ENCODE results near the gene RABL2A.
"Not testable (repeated sequence)": the region's sequence is repeated elsewhere in the genome, so short reads cannot be mapped to it uniquely, and the experiment has no call there.

Gene RABL2A

GRCh38 chr2:113646217-113646616 lies 19.2 kb downstream of the RABL2A start:
- H3K27ac Mint-ChIP-seq; H3K9me3 Mint-ChIP-seq; H3K36me3 Mint-ChIP-seq (ENCODE audit: low read depth); H3K27me3 Mint-ChIP-seq; H3K4me3 Mint-ChIP-seq; H3K4me1 Mint-ChIP-seq (ENCODE audit: low read depth); intact Hi-C loops (cut with micrococcal nuclease): not testable (repeated sequence)

GRCh38 chr2:113650834-113651815 lies 24.1 kb downstream of the RABL2A start:
- H3K4me1 Mint-ChIP-seq (ENCODE audit: low read depth); H3K27ac Mint-ChIP-seq; H3K9me3 Mint-ChIP-seq; H3K4me3 Mint-ChIP-seq; intact Hi-C loops (cut with micrococcal nuclease); H3K36me3 Mint-ChIP-seq (ENCODE audit: low read depth); H3K27me3 Mint-ChIP-seq: not testable (repeated sequence)

GRCh38 chr2:113652599-113652998 lies 25.5 kb downstream of the RABL2A start:
- H3K4me3 Mint-ChIP-seq; H3K27ac Mint-ChIP-seq; H3K36me3 Mint-ChIP-seq (ENCODE audit: low read depth); H3K9me3 Mint-ChIP-seq; intact Hi-C loops (cut with micrococcal nuclease); H3K4me1 Mint-ChIP-seq (ENCODE audit: low read depth); H3K27me3 Mint-ChIP-seq: not testable (repeated sequence)

GRCh38 chr2:113656031-113656624 lies 29.1 kb downstream of the RABL2A start:
- H3K9me3 Mint-ChIP-seq; H3K36me3 Mint-ChIP-seq (ENCODE audit: low read depth); H3K4me1 Mint-ChIP-seq (ENCODE audit: low read depth); H3K4me3 Mint-ChIP-seq; H3K27ac Mint-ChIP-seq; intact Hi-C loops (cut with micrococcal nuclease); H3K27me3 Mint-ChIP-seq: not testable (repeated sequence)

GRCh38 chr2:113657735-113658134 lies 30.7 kb downstream of the RABL2A start:
- H3K4me3 Mint-ChIP-seq; H3K9me3 Mint-ChIP-seq; intact Hi-C loops (cut with micrococcal nuclease); H3K27ac Mint-ChIP-seq; H3K27me3 Mint-ChIP-seq; H3K36me3 Mint-ChIP-seq (ENCODE audit: low read depth); H3K4me1 Mint-ChIP-seq (ENCODE audit: low read depth): not testable (repeated sequence)

GRCh38 chr2:113663285-113664060 lies 36.4 kb downstream of the RABL2A start:
- H3K36me3 Mint-ChIP-seq (ENCODE audit: low read depth); H3K27me3 Mint-ChIP-seq; H3K4me1 Mint-ChIP-seq (ENCODE audit: low read depth); intact Hi-C loops (cut with micrococcal nuclease); H3K27ac Mint-ChIP-seq; H3K9me3 Mint-ChIP-seq; H3K4me3 Mint-ChIP-seq: not testable (repeated sequence)

- intact Hi-C loops (cut with micrococcal nuclease); H3K27ac Mint-ChIP-seq; H3K4me1 Mint-ChIP-seq (ENCODE audit: low read depth); H3K4me3 Mint-ChIP-seq; H3K36me3 Mint-ChIP-seq (ENCODE audit: low read depth); H3K27me3 Mint-ChIP-seq: not testable (repeated sequence)
- peaks cover 11% of the 10 kb centered on the region for H3K9me3 Mint-ChIP-seq
Observed at GRCh38 chr2:113664761-113665533, 37.9 kb downstream of the RABL2A start.

GRCh38 chr2:113669013-113669412 lies 41.9 kb downstream of the RABL2A start:
- H3K27ac Mint-ChIP-seq; intact Hi-C loops (cut with micrococcal nuclease): not testable (repeated sequence)

GRCh38 chr2:113672326-113672932 lies 45.4 kb downstream of the RABL2A start:
- Mint-ChIP-seq H3K4me1 (ENCODE audit: low read depth) (peaks cover 18% of the 10 kb centered on the region), H3K27me3 (no peaks in the 10 kb centered on the region), H3K36me3 (ENCODE audit: low read depth) (no peaks in the 10 kb centered on the region), H3K9me3 (peaks cover 11% of the 10 kb centered on the region), H3K27ac (no peak overlapping the region), H3K4me3 (no peak overlapping the region)
- intact Hi-C loops (cut with micrococcal nuclease): no loop called here

More at GRCh38 chr2:113669013-113669412, 41.9 kb downstream of the RABL2A start:
- H3K4me3 Mint-ChIP-seq; H3K27me3 Mint-ChIP-seq; H3K36me3 Mint-ChIP-seq (ENCODE audit: low read depth): not testable (repeated sequence)
- Mint-ChIP-seq H3K9me3 (peaks cover 11% of the 10 kb centered on the region), H3K4me1 (ENCODE audit: low read depth) (peaks cover 18% of the 10 kb centered on the region)

- H3K9me3 Mint-ChIP-seq: no peaks in the 10 kb centered on the region
- H3K4me3 Mint-ChIP-seq: no peak overlapping the region
- intact Hi-C loops (cut with micrococcal nuclease): no loop called here
Observed at GRCh38 chr2:113675875-113676274, 48.8 kb downstream of the RABL2A start.

GRCh38 chr2:113676623-113677266 lies 49.7 kb downstream of the RABL2A start:
- H3K27me3 Mint-ChIP-seq: no peaks in the 10 kb centered on the region
- intact Hi-C loops (cut with micrococcal nuclease): no loop called here
- no peaks in the 10 kb centered on the region for H3K9me3 Mint-ChIP-seq
- H3K27ac Mint-ChIP-seq: no peak overlapping the region
- no peak overlapping the region for H3K4me3 Mint-ChIP-seq
- H3K36me3 Mint-ChIP-seq (ENCODE audit: low read depth): no peaks in the 10 kb centered on the region
- peaks cover 16% of the 10 kb centered on the region for H3K4me1 Mint-ChIP-seq (ENCODE audit: low read depth)

More at GRCh38 chr2:113675875-113676274, 48.8 kb downstream of the RABL2A start:
- no peaks in the 10 kb centered on the region for H3K27me3 Mint-ChIP-seq
- H3K4me1 Mint-ChIP-seq (ENCODE audit: low read depth): peaks cover 18% of the 10 kb centered on the region
- H3K36me3 Mint-ChIP-seq (ENCODE audit: low read depth): no peaks in the 10 kb centered on the region
- no peak overlapping the region for H3K27ac Mint-ChIP-seq

- Mint-ChIP-seq H3K36me3 (ENCODE audit: low read depth) (no peaks in the 10 kb centered on the region), H3K27me3 (no peaks in the 10 kb centered on the region), H3K4me1 (ENCODE audit: low read depth) (peaks cover 10% of the 10 kb centered on the region), H3K4me3 (no peak overlapping the region), H3K27ac (no peak overlapping the region), H3K9me3 (no peaks in the 10 kb centered on the region)
- intact Hi-C loops (cut with micrococcal nuclease): no loop called here
Observed at GRCh38 chr2:113677330-113677729, 50.3 kb downstream of the RABL2A start.

- intact Hi-C loops (cut with micrococcal nuclease): no loop called here
- no peaks in the 10 kb centered on the region for H3K4me1 Mint-ChIP-seq (ENCODE audit: low read depth)
Observed at GRCh38 chr2:113679457-113679856, 52.4 kb downstream of the RABL2A start.

More at GRCh38 chr2:113679457-113679856, 52.4 kb downstream of the RABL2A start:
- no peak overlapping the region for H3K27ac Mint-ChIP-seq
- H3K27me3 Mint-ChIP-seq: no peaks in the 10 kb centered on the region
- H3K4me3 Mint-ChIP-seq: no peak overlapping the region
- no peaks in the 10 kb centered on the region for H3K36me3 Mint-ChIP-seq (ENCODE audit: low read depth)
- H3K9me3 Mint-ChIP-seq: no peaks in the 10 kb centered on the region
